CD4-positive, alpha-beta T cell treated with Interleukin-1 beta for 1 hour (primary cell): ENCODE results near the gene CHTF18.
"Not testable (repeated sequence)": the region's sequence is repeated elsewhere in the genome, so short reads cannot be mapped to it uniquely, and the experiment has no call there.

Source experiments
- DNase-seq, 2 donors: peaks; one replicate each; pipeline ENCODE4 v3.0.0-alpha.2; 2020 to 2022

CHTF18 gene

DNA sequence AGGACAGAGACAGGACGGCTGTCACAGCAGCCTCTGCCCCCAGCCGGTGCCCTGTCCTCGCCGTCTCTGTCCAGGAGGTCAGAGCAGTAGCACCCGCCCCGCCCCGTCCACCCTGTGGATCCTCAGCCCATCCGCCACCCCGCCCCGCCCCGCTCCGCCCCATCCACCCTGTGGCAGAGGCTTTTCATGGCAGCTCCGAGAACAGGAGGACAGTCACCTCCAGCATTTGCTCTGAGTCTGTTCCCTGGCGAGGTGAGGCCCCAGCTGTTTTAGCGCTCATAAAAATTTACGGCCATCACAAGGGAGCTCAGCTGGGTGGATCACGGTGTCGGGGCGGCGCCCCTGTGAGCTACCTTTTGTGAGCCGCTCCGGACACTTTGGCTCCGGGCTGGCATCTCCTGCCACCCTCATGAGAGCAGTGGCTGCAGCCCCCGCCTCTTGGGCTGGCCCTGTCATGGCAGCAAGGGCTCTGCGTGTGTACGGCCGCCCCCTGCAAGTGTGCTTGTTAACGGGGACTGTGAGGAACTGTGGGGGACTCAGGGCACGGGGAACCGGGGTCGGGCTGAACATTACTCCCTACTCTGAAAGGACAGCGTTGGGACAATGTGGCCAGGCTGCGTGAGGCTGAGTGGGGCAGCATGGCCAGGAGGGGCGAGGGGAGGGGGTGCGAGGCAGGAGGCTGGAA lies 44.4 kb downstream of the CHTF18 start:
- no peak for DNase-seq

DNA sequence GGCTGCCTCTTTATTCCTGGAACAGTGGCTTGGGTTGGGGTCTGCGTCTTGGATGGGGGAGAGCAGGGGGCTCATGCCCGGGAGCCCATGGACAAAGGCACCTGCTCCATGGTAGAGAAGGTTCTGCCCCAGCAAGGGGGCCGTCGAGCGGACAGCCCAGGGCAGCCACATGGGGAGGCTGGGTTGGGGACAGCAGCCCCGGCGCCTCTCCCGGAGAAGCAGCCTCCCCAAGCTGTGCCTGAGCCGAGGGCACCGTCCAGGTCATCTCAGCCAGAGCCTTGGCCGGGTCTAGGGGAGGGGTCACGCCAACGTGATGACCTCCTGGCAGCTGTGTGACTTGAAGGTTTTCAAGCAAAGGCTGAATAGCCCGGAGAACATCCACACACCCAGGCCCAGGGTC lies 45.0 kb downstream of the CHTF18 start:
- no peak for DNase-seq

DNA sequence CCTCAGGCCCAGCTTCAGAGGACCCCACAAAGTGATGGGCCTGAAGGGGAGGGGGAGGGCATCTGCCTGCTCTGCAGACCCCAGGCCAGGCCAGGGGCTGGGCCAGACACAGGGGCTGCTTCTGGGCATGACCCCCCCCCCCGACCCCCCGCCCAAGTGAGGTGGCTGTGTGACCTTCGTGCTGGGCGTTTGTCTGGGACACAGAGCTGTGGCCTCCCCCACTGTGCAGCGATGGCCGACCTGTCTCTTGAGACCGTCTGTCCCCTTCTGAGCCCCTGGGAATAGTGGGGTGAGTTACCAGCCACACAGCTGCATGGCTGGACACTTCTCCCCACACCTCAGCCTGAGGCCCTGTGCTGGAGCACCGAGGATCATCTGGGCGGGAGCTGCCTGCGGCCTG lies 47.0 kb downstream of the CHTF18 start:
- no peak for DNase-seq

DNA sequence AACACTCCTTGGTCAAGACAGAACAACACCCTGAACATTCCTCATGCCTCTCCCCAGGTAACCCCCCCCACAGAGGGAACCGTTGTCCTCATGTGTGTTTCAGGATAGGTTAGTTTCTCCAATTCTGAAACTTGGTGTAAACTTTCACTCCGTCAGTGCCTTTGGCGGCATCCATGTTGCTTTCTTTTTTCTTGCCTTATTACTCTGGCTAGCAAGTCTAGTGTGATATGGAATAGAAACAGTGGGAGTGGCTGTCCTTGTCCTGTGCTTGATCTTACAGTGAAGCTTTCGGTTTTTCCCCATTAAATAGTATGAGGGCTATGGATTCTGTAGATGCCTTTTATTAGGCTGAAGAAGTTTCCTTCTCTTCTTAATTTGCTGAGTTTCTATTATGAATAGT lies 47.8 kb downstream of the CHTF18 start:
- DNase-seq = no peak

DNA sequence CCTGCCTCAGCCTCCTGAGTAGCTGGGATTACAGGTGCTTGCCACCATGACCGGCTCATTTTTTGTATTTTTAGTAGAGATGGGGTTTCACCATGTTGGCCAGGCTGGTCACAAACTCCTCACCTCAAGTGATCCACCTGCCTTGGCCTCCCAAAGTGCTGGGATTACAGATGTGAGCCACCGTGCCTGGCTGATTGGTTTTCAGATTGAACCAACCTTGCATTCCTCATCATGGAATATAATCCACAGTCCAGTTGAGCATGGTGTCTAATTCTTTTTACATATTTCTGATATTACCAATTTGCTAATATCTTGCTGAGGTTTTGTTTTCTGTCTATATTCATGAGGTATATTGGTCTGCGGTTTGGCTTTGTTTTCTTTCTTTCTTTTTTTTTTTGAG lies 48.4 kb downstream of the CHTF18 start:
- DNase-seq = not testable (repeated sequence)

DNA sequence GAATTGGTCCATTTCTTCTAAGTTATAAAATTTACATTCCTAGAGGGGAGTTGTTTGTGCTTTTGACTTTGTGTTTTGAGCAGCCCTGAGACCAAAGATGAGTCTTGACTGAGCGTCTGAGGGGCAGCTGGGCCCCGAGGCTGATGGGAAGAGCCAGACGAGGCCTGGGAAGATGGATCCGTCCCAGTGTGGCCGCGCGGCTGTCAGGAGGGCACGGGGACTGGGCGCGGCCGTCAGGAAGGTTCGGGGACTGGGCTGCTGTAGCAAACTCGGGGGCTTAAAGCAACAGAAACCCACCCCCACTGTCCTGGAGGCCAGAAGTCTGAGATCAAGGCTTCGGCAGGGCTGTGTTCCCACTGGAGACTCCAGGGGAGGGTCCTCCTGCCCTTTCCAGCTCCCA lies 50.3 kb downstream of the CHTF18 start:
- DNase-seq = no peak

DNA sequence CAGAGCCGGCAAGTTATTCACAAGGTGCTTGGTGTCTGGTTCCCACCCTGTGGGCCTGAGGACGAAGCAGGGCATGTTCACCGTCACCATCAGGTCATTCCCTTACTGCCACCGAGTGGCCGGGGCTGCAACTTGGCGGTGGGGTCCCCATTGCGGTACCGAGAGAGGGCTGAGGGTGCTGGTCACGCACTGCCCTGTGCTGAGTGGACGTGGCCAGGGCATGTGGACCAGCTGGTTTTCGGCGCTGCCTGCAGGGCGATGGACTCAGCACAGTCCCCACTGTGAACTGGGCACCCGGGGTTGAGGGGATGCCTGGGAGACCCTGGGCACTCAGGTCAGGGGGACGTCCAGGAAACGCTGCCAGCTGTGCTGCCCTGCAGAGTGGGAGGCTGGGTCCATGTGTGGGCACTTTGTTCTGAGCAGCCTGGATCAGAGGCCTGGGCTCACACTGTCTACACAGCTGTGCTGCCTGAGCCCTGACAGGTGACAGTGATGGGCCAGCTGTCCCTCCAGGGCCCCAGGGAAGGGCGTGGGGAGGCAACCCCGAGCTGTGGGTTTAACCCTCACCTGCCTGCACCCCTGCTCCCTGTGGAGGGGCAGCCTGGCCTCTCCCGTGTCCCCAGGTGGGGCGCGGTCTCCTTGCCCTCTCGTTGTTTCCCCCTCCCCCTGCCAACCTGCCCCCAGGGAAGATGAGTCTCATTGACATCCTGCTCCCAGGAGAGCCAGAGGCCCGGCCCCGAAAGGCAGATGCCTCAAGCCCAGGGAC lies 51.4 kb downstream of the CHTF18 start:
- DNase-seq = no peak

DNA sequence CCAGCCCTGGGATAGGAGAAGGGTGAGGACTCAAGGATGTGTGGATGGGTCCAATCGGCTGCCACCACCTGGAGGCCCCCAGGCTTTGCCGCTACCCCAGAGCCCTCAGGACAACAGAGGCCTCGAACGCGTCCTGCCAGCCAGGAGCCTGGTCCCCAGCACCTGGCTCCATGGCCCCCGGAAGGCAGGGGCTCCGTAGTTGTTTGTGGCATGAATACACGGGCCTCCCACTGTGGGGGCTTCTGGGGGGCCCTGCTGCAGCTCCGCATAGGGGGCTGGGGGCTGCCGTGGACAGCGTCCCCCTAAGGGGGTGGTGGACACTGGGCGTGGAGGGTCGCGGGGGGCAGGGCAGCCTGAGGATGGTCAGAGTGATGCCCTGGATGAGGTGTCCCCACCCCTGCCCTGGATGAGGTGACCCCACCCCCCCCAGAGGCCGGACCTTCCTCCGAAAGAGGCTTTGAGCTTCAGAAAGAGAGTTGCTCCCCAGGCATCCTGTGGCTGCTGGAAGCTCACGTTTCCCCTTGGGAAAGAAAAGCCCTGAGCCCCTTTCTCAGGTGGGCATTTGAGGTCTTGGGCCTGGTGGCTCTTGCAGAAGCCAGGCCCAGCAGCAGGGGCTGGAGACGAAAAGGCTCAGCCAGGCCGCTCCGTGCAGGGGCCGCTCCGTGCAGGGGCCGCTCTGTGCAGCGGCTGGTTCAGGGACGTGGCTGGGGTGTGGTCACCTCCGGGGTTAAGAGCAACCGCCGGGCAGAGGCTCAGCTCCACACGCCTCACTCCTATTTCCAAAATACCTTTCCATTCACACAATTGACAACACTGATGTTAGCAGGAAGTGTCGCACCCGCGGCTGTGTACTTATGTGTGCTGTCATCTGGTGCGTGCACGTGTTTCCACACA lies 52.4 kb downstream of the CHTF18 start:
- no peak for DNase-seq

DNA sequence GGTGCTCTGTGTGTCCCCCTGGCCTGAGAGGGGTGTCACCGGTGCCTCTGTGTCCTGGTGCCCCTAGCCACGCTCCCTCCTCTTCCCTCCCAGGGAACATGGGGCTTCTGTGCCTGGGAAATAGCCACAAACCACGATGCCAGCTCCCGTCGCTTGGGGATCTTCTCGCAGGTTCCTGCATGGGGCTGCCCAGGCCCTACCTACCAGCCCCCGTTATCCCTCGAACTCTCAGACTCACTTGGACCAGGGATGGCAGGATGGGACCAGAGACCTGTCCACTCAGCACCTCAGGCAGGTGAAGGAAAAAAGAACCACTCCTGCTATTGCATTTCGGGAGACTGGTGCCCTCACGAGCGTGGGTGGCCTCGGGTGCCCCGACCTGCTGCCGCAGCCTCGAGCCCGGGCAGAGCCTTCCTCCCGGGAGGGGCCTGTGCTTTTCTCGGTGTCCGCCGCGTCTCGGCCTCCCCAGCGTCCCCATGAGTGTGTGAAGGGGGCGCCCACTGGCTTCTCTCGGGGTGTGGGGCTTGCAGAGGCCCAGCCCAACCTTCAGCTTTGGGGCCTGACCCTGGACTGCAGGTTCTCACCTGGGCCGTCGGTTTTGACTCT lies 53.1 kb downstream of the CHTF18 start:
- DNase-seq = no peak

DNA sequence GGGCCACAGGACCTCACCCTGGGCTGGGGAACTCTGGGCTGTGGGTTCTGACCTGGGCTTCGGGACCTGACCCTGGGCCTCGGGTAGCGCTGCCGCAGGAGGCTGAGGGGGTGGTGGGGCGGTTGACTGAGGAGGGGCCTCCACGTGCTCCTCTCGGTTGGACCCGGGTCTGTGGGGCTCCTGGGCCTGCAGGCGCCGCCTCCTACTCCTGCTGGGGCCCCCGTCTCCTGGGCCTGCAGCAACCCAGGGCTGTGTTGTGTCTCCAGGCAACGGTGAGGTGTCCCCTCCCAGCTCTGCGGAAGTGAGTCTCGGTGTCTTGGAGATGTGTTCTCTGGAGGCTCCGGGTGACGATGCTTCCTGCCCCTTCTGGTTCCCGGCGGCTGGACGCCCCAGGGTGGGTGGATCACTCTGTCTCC lies 53.6 kb downstream of the CHTF18 start:
- no peak for DNase-seq

DNA sequence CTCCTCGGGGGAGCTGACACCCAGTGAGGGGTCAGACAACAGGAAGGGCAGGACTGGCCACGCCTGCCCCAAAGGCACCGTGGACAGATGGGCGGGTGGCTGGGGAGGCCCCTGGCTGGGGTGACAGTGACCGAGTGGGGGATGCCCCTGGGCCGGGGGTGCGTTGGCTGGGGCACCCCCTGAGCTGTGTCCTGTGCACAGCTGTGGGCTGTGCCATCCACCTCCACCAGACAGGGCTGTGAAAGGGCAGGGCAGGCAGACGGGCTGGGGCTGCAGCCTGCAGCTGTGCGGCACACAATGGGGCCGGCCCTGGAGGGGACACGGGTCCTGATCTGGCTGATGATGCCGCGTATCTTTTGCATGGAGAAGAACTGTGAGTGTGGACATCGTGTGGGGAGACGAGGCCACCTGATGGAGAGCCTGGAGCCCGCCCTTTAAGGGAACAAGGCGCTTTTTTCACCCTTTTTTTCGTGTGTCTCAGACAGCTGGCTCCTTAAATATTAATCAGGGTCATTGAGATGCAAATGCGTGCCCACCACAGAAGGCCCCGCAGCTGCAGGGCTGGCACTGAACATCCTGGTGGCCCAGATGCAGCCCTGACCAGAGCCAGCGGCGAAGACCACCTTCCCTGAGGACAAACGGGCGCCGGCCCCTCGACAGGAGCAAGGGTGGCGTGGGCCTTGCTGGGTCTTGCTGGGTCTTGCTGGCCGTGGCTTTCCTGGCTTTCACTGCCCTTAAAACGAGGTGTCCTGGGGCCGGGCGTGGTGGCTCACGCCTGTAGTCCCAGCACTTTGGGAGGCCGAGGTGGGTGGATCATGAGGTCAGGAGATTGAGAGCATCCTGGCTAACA lies 54.5 kb downstream of the CHTF18 start:
- DNase-seq = no peak

DNA sequence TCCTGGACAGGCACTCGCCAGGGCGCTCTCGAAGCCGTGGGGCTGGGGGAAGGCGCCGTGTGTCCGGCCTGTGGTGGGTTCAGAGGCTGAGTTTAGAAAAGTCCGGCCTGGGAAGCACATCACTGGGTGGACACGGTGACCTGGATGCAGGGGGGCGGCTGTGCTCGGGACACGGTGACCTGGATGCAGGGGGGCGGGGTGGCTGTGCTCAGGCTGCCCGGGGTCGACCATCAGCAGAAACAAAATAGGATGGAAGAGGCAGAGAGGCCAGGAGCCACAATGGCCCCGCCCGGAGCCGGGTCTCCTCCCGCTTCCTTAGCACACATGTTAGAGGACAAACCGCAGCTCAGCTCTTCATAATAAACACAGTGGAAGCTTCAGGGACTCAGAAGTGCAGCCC lies 55.4 kb downstream of the CHTF18 start:
- no peak for DNase-seq

DNA sequence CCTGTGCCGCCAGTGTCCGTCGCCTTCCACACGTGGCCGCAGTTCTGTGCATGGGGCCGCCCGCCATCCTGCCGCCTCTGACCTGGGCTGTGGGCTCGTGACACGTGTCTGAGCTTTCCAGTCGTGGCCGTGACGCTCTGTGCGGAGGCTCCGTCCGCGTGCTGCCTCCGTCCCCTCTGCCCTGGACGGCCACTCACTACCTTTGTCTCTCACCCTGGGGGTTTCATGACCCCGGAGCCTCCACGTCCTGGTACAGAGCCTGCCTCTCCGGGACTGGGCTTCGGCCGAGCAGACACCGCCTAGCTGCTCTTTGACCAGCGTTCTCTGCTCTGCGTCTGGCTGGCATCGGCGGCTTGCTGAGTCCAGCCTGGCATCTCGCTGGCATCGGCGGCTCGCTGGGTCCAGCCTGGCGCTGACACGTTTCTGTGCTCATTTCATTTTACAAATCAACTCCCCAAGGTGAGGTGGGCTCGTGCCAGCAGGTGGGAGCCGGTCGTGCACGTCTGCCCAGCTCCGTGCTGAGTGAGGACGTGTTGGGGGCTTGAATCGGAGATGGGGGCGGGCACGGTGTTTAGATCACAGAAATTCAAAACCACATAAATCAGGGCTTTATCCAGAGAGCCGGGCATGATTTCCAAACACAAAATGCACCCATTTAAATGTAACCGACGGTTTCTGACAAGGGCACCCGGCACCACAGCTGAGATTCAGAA lies 56.4 kb downstream of the CHTF18 start:
- DNase-seq = no peak

DNA sequence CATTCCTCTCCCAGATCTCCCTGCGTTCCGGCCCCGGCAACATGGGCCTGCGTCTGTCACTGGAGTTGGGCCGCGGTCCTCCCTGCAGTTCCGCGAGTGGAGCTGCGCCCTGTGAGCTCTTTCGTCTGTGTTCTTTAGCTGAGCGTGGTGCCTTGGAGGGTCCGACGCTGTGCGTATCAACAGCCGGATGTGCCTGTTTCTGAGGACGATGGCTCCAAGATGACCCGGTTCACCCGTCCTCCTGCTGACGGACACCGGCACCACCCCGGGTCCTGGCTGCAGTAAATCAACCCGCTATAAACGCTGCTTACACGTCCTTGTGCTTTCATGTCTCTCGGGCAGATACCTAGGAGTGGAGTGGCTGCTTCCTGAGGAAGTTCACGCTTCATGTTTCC lies 56.9 kb downstream of the CHTF18 start:
- DNase-seq = no peak

DNA sequence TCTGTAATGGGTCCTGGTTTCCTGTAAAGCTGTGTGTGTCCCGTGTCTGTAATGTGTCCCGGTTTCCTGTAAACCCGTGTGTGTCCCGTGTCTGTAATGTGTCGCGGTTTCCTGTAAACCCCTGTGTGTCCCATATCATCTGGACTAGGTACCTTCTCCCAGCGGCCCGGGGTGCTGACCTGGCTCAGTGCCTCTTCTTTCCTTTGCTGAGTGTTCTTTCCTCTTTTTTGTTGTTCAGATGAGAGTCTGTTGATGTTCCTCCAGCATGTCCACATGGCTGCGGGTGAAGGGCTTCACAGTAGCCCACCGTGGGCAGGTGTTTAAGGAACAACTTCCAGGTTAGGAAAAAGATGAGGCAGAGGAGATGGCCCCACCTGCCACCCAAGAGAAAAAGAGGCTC lies 58.7 kb downstream of the CHTF18 start:
- no peak for DNase-seq
